ENCODE data around the gene PPP1CB. TPM values are rescaled to one million over a fixed set of nuclear protein-coding genes. Genes with fewer than 3 reads are reported as not detected.

Gene PPP1CB
- total RNA-seq, 1 donor from 2014 or later, result 176 TPM

GRCh38 chr2:28821295-28821958, 69.8 kb downstream of the PPP1CB start:
- DNase-seq (ENCODE audit: low read depth, low spot score), result peak; percentile 65
- TF ChIP-seq, protein P1, sequence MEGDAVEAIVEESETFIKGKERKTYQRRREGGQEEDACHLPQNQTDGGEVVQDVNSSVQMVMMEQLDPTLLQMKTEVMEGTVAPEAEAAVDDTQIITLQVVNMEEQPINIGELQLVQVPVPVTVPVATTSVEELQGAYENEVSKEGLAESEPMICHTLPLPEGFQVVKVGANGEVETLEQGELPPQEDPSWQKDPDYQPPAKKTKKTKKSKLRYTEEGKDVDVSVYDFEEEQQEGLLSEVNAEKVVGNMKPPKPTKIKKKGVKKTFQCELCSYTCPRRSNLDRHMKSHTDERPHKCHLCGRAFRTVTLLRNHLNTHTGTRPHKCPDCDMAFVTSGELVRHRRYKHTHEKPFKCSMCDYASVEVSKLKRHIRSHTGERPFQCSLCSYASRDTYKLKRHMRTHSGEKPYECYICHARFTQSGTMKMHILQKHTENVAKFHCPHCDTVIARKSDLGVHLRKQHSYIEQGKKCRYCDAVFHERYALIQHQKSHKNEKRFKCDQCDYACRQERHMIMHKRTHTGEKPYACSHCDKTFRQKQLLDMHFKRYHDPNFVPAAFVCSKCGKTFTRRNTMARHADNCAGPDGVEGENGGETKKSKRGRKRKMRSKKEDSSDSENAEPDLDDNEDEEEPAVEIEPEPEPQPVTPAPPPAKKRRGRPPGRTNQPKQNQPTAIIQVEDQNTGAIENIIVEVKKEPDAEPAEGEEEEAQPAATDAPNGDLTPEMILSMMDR (conservative IDR thresholded peaks at IDR 0.05), result peak; percentile 78
- Mint-ChIP-seq H3K4me1 (peaks cover 3% of the 10 kb centered on the region), H3K4me3 (no peak overlapping the region), H3K36me3 (ENCODE audit: low read depth) (no peaks in the 10 kb centered on the region), H3K9me3 (no peaks in the 10 kb centered on the region), H3K27me3 (ENCODE audit: low read depth) (no peaks in the 10 kb centered on the region), H3K27ac (ENCODE audit: unreplicated experiment) (no peak overlapping the region)

- H3K36me3 Mint-ChIP-seq (ENCODE audit: low read depth), result no peaks in the 10 kb centered on the region
- DNase-seq (ENCODE audit: low read depth, low spot score), result no peak
These were observed 70.4 kb downstream of the PPP1CB start for GRCh38 chr2:28822036-28822435.

DNA sequence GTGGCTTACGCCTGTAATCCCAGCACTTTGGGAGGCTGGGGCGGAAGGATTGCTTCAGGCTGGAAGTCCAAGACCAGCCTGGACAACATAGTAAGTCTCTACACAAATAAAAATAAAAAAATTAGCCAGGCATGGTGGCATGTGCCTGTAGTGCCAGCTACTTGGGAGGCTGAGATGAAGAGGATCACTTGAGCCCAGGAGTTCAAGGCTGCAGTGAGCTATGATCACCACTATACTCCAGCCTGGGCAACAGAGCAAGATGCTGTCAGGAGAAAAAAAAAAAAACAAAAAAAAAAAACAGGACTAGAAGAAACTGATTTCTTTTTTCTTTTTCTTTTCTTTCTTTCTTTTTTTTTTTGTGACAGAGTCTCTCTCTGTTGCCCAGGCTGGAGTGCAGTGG, 72.6 kb downstream of the PPP1CB start:
- DNase-seq (ENCODE audit: low read depth, low spot score), result no peak
- TF ChIP-seq, protein P1 (conservative IDR thresholded peaks at IDR 0.05), result no peak
- no peaks in the 10 kb centered on the region for H3K27me3 Mint-ChIP-seq (ENCODE audit: low read depth)
- H3K27ac Mint-ChIP-seq (ENCODE audit: unreplicated experiment), result no peak overlapping the region
- no peak overlapping the region for H3K4me3 Mint-ChIP-seq
- no peaks in the 10 kb centered on the region for H3K36me3 Mint-ChIP-seq (ENCODE audit: low read depth)
- H3K4me1 Mint-ChIP-seq, result peaks cover 3% of the 10 kb centered on the region
- H3K9me3 Mint-ChIP-seq, result no peaks in the 10 kb centered on the region

More at GRCh38 chr2:28822036-28822435, 70.4 kb downstream of the PPP1CB start:
- no peak overlapping the region for H3K4me3 Mint-ChIP-seq
- H3K4me1 Mint-ChIP-seq, result peaks cover 3% of the 10 kb centered on the region
- H3K27ac Mint-ChIP-seq (ENCODE audit: unreplicated experiment), result no peak overlapping the region
- H3K9me3 Mint-ChIP-seq, result no peaks in the 10 kb centered on the region
- no peaks in the 10 kb centered on the region for H3K27me3 Mint-ChIP-seq (ENCODE audit: low read depth)
- TF ChIP-seq, protein P1 (conservative IDR thresholded peaks at IDR 0.05), result no peak

- no peaks in the 10 kb centered on the region for H3K27me3 Mint-ChIP-seq (ENCODE audit: low read depth)
- peaks cover 3% of the 10 kb centered on the region for H3K4me1 Mint-ChIP-seq
- H3K9me3 Mint-ChIP-seq, result no peaks in the 10 kb centered on the region
- TF ChIP-seq, protein P1 (conservative IDR thresholded peaks at IDR 0.05), result no peak
- no peaks in the 10 kb centered on the region for H3K36me3 Mint-ChIP-seq (ENCODE audit: low read depth)
- no peak for DNase-seq (ENCODE audit: low read depth, low spot score)
- no peak overlapping the region for H3K4me3 Mint-ChIP-seq
- no peak overlapping the region for H3K27ac Mint-ChIP-seq (ENCODE audit: unreplicated experiment)
These were observed 73.2 kb downstream of the PPP1CB start for GRCh38 chr2:28824870-28825269.

DNA sequence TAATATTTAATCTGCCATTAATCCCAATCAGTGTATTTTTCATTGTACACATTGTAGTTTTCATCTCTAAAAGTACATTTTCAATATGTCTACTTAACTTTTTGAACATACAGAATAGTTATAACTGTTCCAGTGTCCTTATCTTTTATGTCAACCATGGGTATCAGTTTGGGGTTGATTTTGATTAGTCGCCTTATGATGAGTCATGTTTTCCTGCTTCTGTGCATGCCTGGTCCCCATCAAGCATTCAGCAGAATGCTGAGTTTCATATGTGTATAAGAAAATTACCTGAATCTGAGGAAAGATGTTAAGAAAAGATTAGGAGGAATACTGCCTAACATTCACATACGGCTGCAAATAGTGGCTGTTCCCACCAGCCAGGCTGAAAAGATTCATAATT, 76.8 kb downstream of the PPP1CB start:
- no peak for DNase-seq (ENCODE audit: low read depth, low spot score)
- Mint-ChIP-seq H3K9me3 (no peaks in the 10 kb centered on the region), H3K4me3 (no peak overlapping the region), H3K36me3 (ENCODE audit: low read depth) (no peaks in the 10 kb centered on the region), H3K27me3 (ENCODE audit: low read depth) (no peaks in the 10 kb centered on the region), H3K4me1 (no peaks in the 10 kb centered on the region), H3K27ac (ENCODE audit: unreplicated experiment) (no peak overlapping the region)
- TF ChIP-seq, protein P1 (conservative IDR thresholded peaks at IDR 0.05), result no peak

Measured in neural crest cell (in vitro differentiated cells).